Transverse colon (tissue), 4 donors: ENCODE data around the gene LRRC4. TPM values are rescaled to one million over a fixed set of nuclear protein-coding genes. Genes with fewer than 3 reads are reported as not detected.

Experiments
- DNase-seq: peaks from one replicate; pipeline ENCODE4 v3.0.0-alpha.2; 2019
- H3K27ac ChIP-seq, 4 donors: fragments of 200-600 bp; sonication (generic); 2 replicates each; pipeline ENCODE4 v1.5.1; 2016 to 2018; ENCODE audit warnings: inconsistent platforms in 4 of 4
- H3K27me3 ChIP-seq: fragments of 200-600 bp; sonication (generic); 2 replicates; pipeline ENCODE4 v1.5.1; 2017; ENCODE audit warnings: inconsistent platforms
- H3K36me3 ChIP-seq, 4 donors: fragments of 200-600 bp; sonication (generic); 2 replicates each; pipeline ENCODE4 v1.5.1; 2017 to 2019; ENCODE audit warnings: inconsistent platforms in 4 of 4
- H3K4me1 ChIP-seq, 4 donors: fragments of 200-600 bp; sonication (generic); 2 replicates each; pipeline ENCODE4 v1.5.1; 2017 to 2020; ENCODE audit warnings: inconsistent platforms in 4 of 4
- H3K4me3 ChIP-seq, 4 donors: fragments of 200-600 bp; sonication (generic); 1 replicate in 1 of 4; 2 replicates in 3 of 4; pipeline versions ENCODE4 v1.5.1 to v1.6.1; 2017 to 2019; ENCODE audit warnings: inconsistent platforms in 4 of 4
- H3K9me3 ChIP-seq, 2 donors: fragments of 200-600 bp; sonication (generic); 2 replicates each; pipeline ENCODE4 v1.5.1; 2017 to 2019; ENCODE audit warnings: inconsistent platforms in 2 of 2
- EP300 ChIP-seq: sonication (generic); formaldehyde crosslinking; IDR thresholded peaks from one replicate; pipeline ENCODE4 v1.6.1; 2017; ENCODE audit warnings: antibody characterized with exemption, low read depth
- POLR2A ChIP-seq: fragments of 450-650 bp; IDR thresholded peaks from one replicate; pipeline ENCODE4 v1.6.1; 2016; ENCODE audit warnings: antibody characterized with exemption, mild to moderate bottlenecking, moderate library complexity
- POLR2AphosphoS5 ChIP-seq, 3 donors: sonication (generic); formaldehyde crosslinking; IDR thresholded peaks; one replicate each; pipeline ENCODE4 v1.6.1; 2016; ENCODE audit warnings: antibody characterized with exemption in 3 of 3
- WGBS, 2 donors: methylation state at CpG; one replicate each; pipeline ENCODE4 v1.1.5; 2018; ENCODE audit warnings: low coverage in 1 of 2; 5-methylcytosine and 5-hydroxymethylcytosine counted together
- in situ Hi-C, 4 donors: fragments of 200-750 bp; cut with MboI; loops; one replicate each; pipeline versions ENCODE4 v1.15.0 to v1.15.1; 2017; ENCODE audit warnings: low sequenced_read_pairs in 3 of 4, low pct_ligation_motif_present in 1 of 4, low pct_unique_long_range_greater_than_20kb in 1 of 4
- intact Hi-C: fragments of 100-400 bp; cut with DNase I; formaldehyde crosslinking; loops from one replicate; pipeline ENCODE4 v1.15.1; 2023; ENCODE audit warnings: low total_unique reads
- total RNA-seq, 4 donors: library from RNA; depleted of rRNA; stranded (reverse); fragments of >200 nt; gene quantifications; one replicate each; pipeline ENCODE4 v1.1.0, GENCODE V29; 2016
- TF ChIP-seq, protein P1 (sequence below), 5 experiments: fragments of 200-600 bp in 3 of 5; fragments of 450-650 bp in 2 of 5; sonication (generic) in 3 of 5; IDR thresholded peaks; 1 replicate in 2 of 5; 2 replicates in 3 of 5; pipeline ENCODE4 v1.5.1; 2016 to 2017; ENCODE audit warnings: antibody characterized with exemption in 5 of 5, inconsistent platforms in 3 of 5, mild to moderate bottlenecking in 2 of 5, moderate library complexity in 1 of 5

LRRC4 gene
- total RNA-seq, 4 donors from 2014 or later = 0.20 to 1.2 (median 0.96) TPM

DNA sequence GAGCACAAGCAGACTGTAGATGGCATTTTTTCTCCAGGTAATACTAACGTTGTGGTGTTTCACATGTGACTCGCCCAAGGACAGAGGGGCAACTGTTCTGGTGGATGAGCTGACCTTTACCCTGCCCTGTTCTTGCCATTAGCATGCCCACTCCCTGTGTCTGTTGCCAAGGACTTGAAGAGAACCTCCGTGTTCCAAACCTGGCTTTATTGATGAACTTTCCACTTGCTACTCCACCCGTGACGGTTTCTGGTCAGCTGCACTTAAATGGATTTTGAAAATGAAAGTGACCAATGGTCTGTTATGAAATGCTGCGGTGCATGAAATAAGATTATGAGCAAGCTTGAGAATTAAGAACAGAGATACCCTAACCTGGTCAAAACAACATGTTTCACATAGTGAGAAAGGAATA is 30.4 kb downstream of the LRRC4 start:
- no peak for DNase-seq
- in situ Hi-C loops = no loop called here
- Histone ChIP-seq H3K4me1 (peaks cover 0 to 4% (median under 1%) of the 10 kb centered on the region in 4 donors), H3K36me3 (no peaks in the 10 kb centered on the region), H3K9me3 (no peaks in the 10 kb centered on the region), H3K27ac (no peak overlapping the region), H3K27me3 (no peaks in the 10 kb centered on the region), H3K4me3 (no peak overlapping the region)
- no peak for TF ChIP-seq POLR2A
- no peak for TF ChIP-seq EP300
- TF ChIP-seq, protein P1, sequence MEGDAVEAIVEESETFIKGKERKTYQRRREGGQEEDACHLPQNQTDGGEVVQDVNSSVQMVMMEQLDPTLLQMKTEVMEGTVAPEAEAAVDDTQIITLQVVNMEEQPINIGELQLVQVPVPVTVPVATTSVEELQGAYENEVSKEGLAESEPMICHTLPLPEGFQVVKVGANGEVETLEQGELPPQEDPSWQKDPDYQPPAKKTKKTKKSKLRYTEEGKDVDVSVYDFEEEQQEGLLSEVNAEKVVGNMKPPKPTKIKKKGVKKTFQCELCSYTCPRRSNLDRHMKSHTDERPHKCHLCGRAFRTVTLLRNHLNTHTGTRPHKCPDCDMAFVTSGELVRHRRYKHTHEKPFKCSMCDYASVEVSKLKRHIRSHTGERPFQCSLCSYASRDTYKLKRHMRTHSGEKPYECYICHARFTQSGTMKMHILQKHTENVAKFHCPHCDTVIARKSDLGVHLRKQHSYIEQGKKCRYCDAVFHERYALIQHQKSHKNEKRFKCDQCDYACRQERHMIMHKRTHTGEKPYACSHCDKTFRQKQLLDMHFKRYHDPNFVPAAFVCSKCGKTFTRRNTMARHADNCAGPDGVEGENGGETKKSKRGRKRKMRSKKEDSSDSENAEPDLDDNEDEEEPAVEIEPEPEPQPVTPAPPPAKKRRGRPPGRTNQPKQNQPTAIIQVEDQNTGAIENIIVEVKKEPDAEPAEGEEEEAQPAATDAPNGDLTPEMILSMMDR (IDR thresholded peaks at IDR 0.05) = no peak
- TF ChIP-seq POLR2AphosphoS5 (IDR thresholded peaks at IDR 0.05) = no peak
- WGBS, 2 donors = 70 to 72% methylated on average over 6 of the region's 6 CpGs
- intact Hi-C loops = no loop called here

GRCh38 chr7:128000048-128000447 is 31.2 kb downstream of the LRRC4 start:
- WGBS, 2 donors = 95 to 100% methylated on average over 1 of the region's 1 CpG
- no peaks in the 10 kb centered on the region for H3K27me3 ChIP-seq
- intact Hi-C loops (no loop called here), in situ Hi-C loops (no loop called here)
- peaks cover 0 to 9% (median 4%) of the 10 kb centered on the region in 4 donors for H3K4me1 ChIP-seq
- H3K4me3 ChIP-seq = no peak overlapping the region
- TF ChIP-seq, protein P1 (IDR thresholded peaks at IDR 0.05) = no peak
- TF ChIP-seq POLR2A (no peak), EP300 (no peak), POLR2AphosphoS5 (IDR thresholded peaks at IDR 0.05) (no peak)
- no peak overlapping the region for H3K27ac ChIP-seq
- no peak for DNase-seq
- no peaks in the 10 kb centered on the region for H3K9me3 ChIP-seq
- no peaks in the 10 kb centered on the region for H3K36me3 ChIP-seq

DNA sequence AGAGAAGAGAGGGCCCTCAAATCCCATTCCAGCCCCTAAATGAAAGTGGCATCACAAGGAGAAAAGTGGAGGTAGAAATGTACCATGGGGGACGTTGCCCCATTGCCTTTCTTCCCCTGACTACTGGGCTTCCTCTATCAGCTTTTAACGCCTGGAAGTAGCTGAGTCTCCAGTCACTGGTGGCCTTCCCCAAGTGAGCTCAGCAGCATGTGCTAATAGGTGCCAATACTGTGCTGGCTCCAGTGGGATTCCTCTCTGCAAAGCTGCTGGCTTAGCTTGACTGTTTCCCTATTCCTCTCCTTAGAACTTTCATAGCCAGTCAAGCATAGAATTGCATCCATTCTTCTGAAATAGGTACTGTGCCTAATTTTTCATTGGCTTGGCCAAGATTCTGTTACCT is 32.6 kb downstream of the LRRC4 start:
- Histone ChIP-seq H3K27ac (no peak overlapping the region), H3K27me3 (no peaks in the 10 kb centered on the region), H3K9me3 (no peaks in the 10 kb centered on the region), H3K4me1 (peaks cover 0 to 9% (median 4%) of the 10 kb centered on the region in 4 donors), H3K4me3 (no peak overlapping the region), H3K36me3 (no peaks in the 10 kb centered on the region)
- WGBS, 2 donors = 92% methylated on average over 2 of the region's 2 CpGs; no CpG with 5 or more reads in 1 of the 2 donors
- in situ Hi-C loops (no loop called here), intact Hi-C loops (no loop called here)
- TF ChIP-seq, protein P1 (IDR thresholded peaks at IDR 0.05) = no peak
- DNase-seq = no peak

DNA sequence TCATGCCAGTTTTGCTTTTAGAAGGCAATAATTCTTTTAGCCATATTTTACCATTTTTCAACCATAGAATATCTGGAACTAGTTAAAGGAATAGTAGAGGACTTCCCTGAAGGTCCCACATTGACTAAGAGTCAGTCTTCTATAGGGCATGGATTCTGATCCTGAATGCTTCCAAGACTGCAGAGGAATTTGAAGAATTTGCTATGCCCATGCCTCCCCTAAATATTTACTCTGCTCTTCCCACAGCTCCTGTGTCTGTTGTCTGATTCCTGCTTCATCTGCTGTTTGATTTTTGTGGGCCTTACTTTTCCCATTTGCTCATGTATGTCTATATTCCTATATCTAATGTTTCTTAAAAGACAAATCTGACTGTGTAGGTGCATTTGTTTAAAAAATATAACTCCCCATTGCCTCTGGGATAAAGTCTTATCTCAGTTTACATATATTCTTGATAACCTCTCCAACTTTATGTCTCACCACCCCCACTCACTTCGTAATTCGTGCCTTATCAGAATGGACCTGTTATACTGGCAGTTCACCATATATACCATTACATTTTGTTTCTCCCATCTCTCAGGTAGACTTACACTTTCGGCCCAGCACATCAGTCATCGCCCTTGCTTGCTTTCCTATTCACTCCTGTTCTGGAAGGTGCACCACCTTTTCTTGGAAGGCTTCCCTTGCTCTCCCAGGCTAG is 33.9 kb downstream of the LRRC4 start:
- Histone ChIP-seq H3K4me3 (no peak overlapping the region), H3K4me1 (peaks cover 0 to 9% (median 4%) of the 10 kb centered on the region in 4 donors), H3K27ac (no peak overlapping the region), H3K36me3 (no peaks in the 10 kb centered on the region), H3K27me3 (no peaks in the 10 kb centered on the region), H3K9me3 (no peaks in the 10 kb centered on the region)
- TF ChIP-seq POLR2A = no peak
- no peak for DNase-seq
- WGBS, 2 donors = 85 to 92% methylated on average over 4 of the region's 4 CpGs
- in situ Hi-C loops = no loop called here
- intact Hi-C loops = no loop called here
